H1 (cell line): ENCODE results near the gene SLC38A10. TPM values are rescaled to one million over a fixed set of nuclear protein-coding genes. Genes with fewer than 3 reads are reported as not detected.

Experiments
- CTCF ChIA-PET: fragments of 300-600 bp; sonication (Branson Sonifier 250); formaldehyde crosslinking; loops from one replicate; lab custom pipeline; 2021; ENCODE audit not compliant: partially characterized antibody; lab: Charles Lee
- POLR2A ChIA-PET: fragments of 300-600 bp; sonication (Branson Sonifier 250); formaldehyde crosslinking; loops from one replicate; lab custom pipeline; 2021; ENCODE audit warnings: inconsistent platforms; ENCODE audit not compliant: partially characterized antibody; lab: Charles Lee
- DNase-seq, 2 experiments: peaks; one replicate each; pipeline versions ENCODE4 v3.0.0 to v3.0.0-alpha.2; 2010 to 2022; ENCODE audit warnings: low spot score in 2 of 2, low read depth in 1 of 2, mixed read lengths in 1 of 2
- FAIRE-seq: peaks from 2 replicates; lab custom pipeline; 2011; peaks lifted over from hg19 to GRCh38; lab: Jason Lieb, UNC
- H2AFZ ChIP-seq: 2 replicates; pipeline ENCODE4 v1.8.1; 2012; ENCODE audit warnings: low read length, inconsistent platforms
- H2AK5ac ChIP-seq: 2 replicates; pipeline ENCODE4 v1.6.1; 2013; ENCODE audit warnings: low read depth, low read length
- H2BK120ac ChIP-seq: replicated peaks from 2 replicates; pipeline ENCODE3; 2013; ENCODE audit warnings: low read depth, low read length, inconsistent platforms
- H2BK12ac ChIP-seq: 2 replicates; pipeline ENCODE4 v1.6.1; 2013; ENCODE audit warnings: low read depth, low read length
- H2BK15ac ChIP-seq: 2 replicates; pipeline ENCODE4 v1.6.1; 2013; ENCODE audit warnings: low read length
- H2BK20ac ChIP-seq: 2 replicates; pipeline ENCODE4 v1.6.1; 2013; ENCODE audit warnings: low read length
- H2BK5ac ChIP-seq: 2 replicates; pipeline ENCODE4 v1.6.1; 2013; ENCODE audit warnings: low read depth, low read length
- H3K14ac ChIP-seq: 2 replicates; pipeline ENCODE4 v1.6.1; 2013; ENCODE audit warnings: inconsistent platforms; ENCODE audit not compliant: insufficient read length
- H3K18ac ChIP-seq: 2 replicates; pipeline ENCODE4 v1.6.1; 2013; ENCODE audit warnings: low read length; ENCODE audit errors: extremely low read depth
- H3K23ac ChIP-seq: 2 replicates; pipeline ENCODE4 v1.6.1; 2013; ENCODE audit warnings: inconsistent platforms; ENCODE audit not compliant: insufficient read length
- H3K23me2 ChIP-seq: 2 replicates; pipeline ENCODE4 v1.6.1; 2013; ENCODE audit warnings: low read depth, low read length
- H3K27ac ChIP-seq: 2 replicates; pipeline ENCODE4 v1.6.1; 2011; ENCODE audit warnings: low read depth, low read length, inconsistent platforms
- H3K27me3 ChIP-seq, 4 experiments: replicated peaks in 1 of 4; 1 replicate in 1 of 4; 2 replicates in 3 of 4; pipeline versions ENCODE4 v1.6.1 to v1.8.1; 2011 to 2013; ENCODE audit warnings: low read length in 3 of 4, mild to moderate bottlenecking in 3 of 4, inconsistent platforms in 2 of 4, mixed read lengths in 2 of 4, moderate library complexity in 1 of 4; ENCODE audit not compliant: control insufficient read depth in 3 of 4, insufficient read depth in 3 of 4; ENCODE audit errors: extremely low read depth in 1 of 4
- H3K36me3 ChIP-seq, 4 experiments: 2 replicates each; pipeline versions ENCODE4 v1.6.1 to v1.8.1; 2011 to 2013; ENCODE audit warnings: mild to moderate bottlenecking in 4 of 4, low read length in 3 of 4, moderate library complexity in 2 of 4, control low read depth in 1 of 4, inconsistent platforms in 1 of 4; ENCODE audit not compliant: insufficient read depth in 4 of 4, control insufficient read depth in 2 of 4
- H3K4ac ChIP-seq: replicated peaks from 2 replicates; pipeline ENCODE3; 2013; ENCODE audit warnings: low read length, low read depth, mixed read lengths, inconsistent platforms; ENCODE audit not compliant: insufficient read length
- H3K4me1 ChIP-seq, 4 experiments: replicated peaks in 1 of 4; 1 replicate in 1 of 4; 2 replicates in 3 of 4; pipeline versions ENCODE4 v1.6.1 to v1.8.1; 2011 to 2013; ENCODE audit warnings: low read length in 3 of 4, inconsistent platforms in 2 of 4, mixed read lengths in 1 of 4; ENCODE audit not compliant: insufficient read depth in 4 of 4, control insufficient read depth in 3 of 4
- H3K4me2 ChIP-seq, 2 experiments: 2 replicates each; pipeline versions ENCODE4 v1.6.1 to v1.8.1; 2011 to 2013; ENCODE audit warnings: low read depth in 2 of 2, low read length in 2 of 2, control low read depth in 1 of 2, inconsistent platforms in 1 of 2, mild to moderate bottlenecking in 1 of 2; ENCODE audit not compliant: insufficient read depth in 1 of 2
- H3K4me3 ChIP-seq, 4 experiments: fragments of 200-600, 300-600 bp in 1 of 4; sonication (generic), shearing (Covaris generic), sonication (Bioruptor Twin) in 1 of 4; 2 replicates each; pipeline versions ENCODE4 v1.5.1 to v1.8.1; 2011 to 2016; ENCODE audit warnings: low read length in 4 of 4, low read depth in 3 of 4, control low read depth in 2 of 4, inconsistent platforms in 2 of 4, mild to moderate bottlenecking in 2 of 4, mixed read lengths in 1 of 4, moderate library complexity in 1 of 4; ENCODE audit not compliant: insufficient read depth in 2 of 4; ENCODE audit errors: extremely low read depth in 1 of 4
- H3K56ac ChIP-seq: replicated peaks from 2 replicates; pipeline ENCODE3; 2013; ENCODE audit warnings: low read depth, mild to moderate bottlenecking, mixed read lengths, low read length, inconsistent platforms; ENCODE audit not compliant: insufficient read length
- H3K79me1 ChIP-seq: 2 replicates; pipeline ENCODE4 v1.6.1; 2013; ENCODE audit warnings: low read depth, low read length, control low read depth
- H3K79me2 ChIP-seq, 2 experiments: 2 replicates each; pipeline versions ENCODE4 v1.6.1 to v1.8.1; 2012 to 2013; ENCODE audit warnings: low read length in 2 of 2, mild to moderate bottlenecking in 2 of 2, inconsistent platforms in 1 of 2; ENCODE audit not compliant: insufficient read depth in 2 of 2, control insufficient read depth in 1 of 2
- H3K9ac ChIP-seq, 4 experiments: replicated peaks in 1 of 4; 1 replicate in 1 of 4; 2 replicates in 3 of 4; pipeline versions ENCODE4 v1.6.1 to v1.8.1; 2011 to 2013; ENCODE audit warnings: low read depth in 3 of 4, low read length in 3 of 4, control low read depth in 2 of 4, mild to moderate bottlenecking in 2 of 4, moderate library complexity in 2 of 4, inconsistent platforms in 1 of 4; ENCODE audit errors: extremely low read depth in 1 of 4
- H3K9me3 ChIP-seq, 2 experiments: 2 replicates each; pipeline versions ENCODE4 v1.6.1 to v1.8.1; 2012 to 2013; ENCODE audit warnings: mild to moderate bottlenecking in 2 of 2, moderate library complexity in 2 of 2, control low read depth in 1 of 2, inconsistent platforms in 1 of 2, low read depth in 1 of 2, low read length in 1 of 2, mixed read lengths in 1 of 2; ENCODE audit not compliant: insufficient read depth in 2 of 2
- H4K20me1 ChIP-seq, 2 experiments: replicated peaks in 1 of 2; 2 replicates each; pipeline versions ENCODE3 to v1.8.1; 2011 to 2013; ENCODE audit warnings: inconsistent platforms in 2 of 2, low read length in 2 of 2, mild to moderate bottlenecking in 1 of 2; ENCODE audit not compliant: insufficient read depth in 2 of 2, control insufficient read depth in 1 of 2
- H4K5ac ChIP-seq: 2 replicates; pipeline ENCODE4 v1.6.1; 2013; ENCODE audit warnings: low read length, low read depth, mixed read lengths, inconsistent platforms; ENCODE audit not compliant: insufficient read length
- H4K8ac ChIP-seq: 2 replicates; pipeline ENCODE4 v1.8.0; 2013; ENCODE audit warnings: mild to moderate bottlenecking, moderate library complexity, low read length, inconsistent platforms; ENCODE audit not compliant: insufficient read depth; ENCODE audit errors: extremely low read depth
- H4K91ac ChIP-seq: replicated peaks from 2 replicates; pipeline ENCODE3; 2013; ENCODE audit warnings: low read length, mixed read lengths, inconsistent platforms; ENCODE audit not compliant: insufficient read length
- MAX ChIP-seq: IDR thresholded peaks from 2 replicates; pipeline ENCODE4 v1.6.1; 2012; ENCODE audit warnings: inconsistent platforms
- NANOG ChIP-seq: IDR thresholded peaks from 2 replicates; pipeline ENCODE4 v1.6.1; 2011; ENCODE audit warnings: low read length, low read depth, mild to moderate bottlenecking, inconsistent platforms; ENCODE audit not compliant: insufficient read depth, poor library complexity, severe bottlenecking
- WGBS, 2 experiments: shearing (Covaris generic) in 1 of 2; methylation state at CpG; one replicate each; pipeline versions ENCODE4 v1.1.6 to v1.1.7; 2013 to 2015; ENCODE audit warnings: low lambda C conversion rate in 2 of 2, mixed read lengths in 2 of 2, inconsistent platforms in 1 of 2, low coverage in 1 of 2, missing lambda C conversion rate in 1 of 2; ENCODE audit not compliant: insufficient replicate concordance in 2 of 2, insufficient coverage in 1 of 2, insufficient read length in 1 of 2; ENCODE audit errors: extremely low coverage in 1 of 2, missing lambda C conversion rate in 1 of 2; 5-methylcytosine and 5-hydroxymethylcytosine counted together
- polyA plus RNA-seq, 7 experiments: library from polyadenylated mRNA; depleted of rRNA in 3 of 7; stranded (reverse) in 5 of 7; unstranded in 2 of 7; fragments of >200 nt in 5 of 7; fragments of 200-250 nt in 2 of 7; gene quantifications; 1 replicate in 5 of 7; 2 replicates in 1 of 7; 4 replicates in 1 of 7; pipeline versions ENCODE4 v1.2.1 to v1.2.3, GENCODE V29; 2011 to 2013; ENCODE audit warnings: missing spikeins in 2 of 7, mixed read lengths in 2 of 7
- total RNA-seq: library from RNA; stranded (reverse); fragmentation: NEBNext Ultra II Directional; extraction: Animal tissue kit (Norgen Biotek cat#: 25700); gene quantifications from 2 replicates; pipeline ENCODE4 v1.2.1, GENCODE V29; 2021

The SLC38A10 gene
- total and polyA plus RNA-seq, 2 of the 8 experiments (the other 6 are each of a cell fraction or from before 2014, with no cell fraction given): 26.4 to 41.0 TPM

DNA sequence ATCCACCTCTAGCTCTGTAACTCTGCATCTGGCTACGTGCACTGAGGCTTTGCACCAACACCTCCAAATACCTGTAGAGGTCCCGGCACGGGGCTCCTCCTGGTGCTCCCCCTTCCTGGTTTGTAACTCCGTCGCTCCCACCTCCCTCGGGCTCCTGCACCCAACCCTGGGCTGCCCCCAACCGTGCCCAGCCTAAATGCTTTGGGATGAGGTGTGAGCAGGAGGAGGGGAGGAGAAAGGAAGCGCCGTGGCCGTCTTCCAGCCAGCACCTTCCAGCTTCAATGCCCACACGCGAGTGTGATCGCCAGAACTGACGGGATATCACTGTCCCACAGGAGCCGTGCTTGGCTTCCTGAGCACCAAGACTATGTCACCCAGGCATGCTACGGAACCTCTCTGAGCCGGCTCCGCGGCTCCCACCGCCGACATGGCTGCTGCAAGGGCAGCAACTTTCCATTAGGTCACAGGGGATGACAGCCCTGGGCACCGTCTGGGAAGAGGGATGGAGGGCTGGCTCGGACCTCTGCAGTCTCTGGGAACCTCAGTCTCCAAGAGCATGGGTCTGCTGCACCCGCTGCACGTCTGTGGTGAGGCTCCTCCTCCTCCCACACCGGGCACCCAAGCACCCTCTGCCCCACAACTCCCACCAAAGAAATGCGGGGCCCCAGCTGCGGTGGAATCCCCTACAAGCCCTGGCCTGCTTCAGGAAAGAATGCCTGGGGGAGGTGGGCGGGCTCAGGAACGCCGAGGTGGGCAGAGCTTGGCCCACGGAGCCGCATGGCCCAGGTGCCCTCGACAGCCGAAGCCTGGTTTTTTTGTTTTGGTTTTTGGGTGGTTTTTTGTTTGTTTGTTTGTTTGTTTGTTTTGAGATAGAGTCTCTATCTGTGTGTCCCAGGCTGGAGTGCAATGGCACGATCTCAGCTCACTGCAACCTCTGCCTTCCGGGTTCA is 6.4 kb upstream of the SLC38A10 start:
- Histone ChIP-seq H3K14ac (no peak overlapping the region), H3K4me1 (no peaks in the 10 kb centered on the region), H3K18ac (no peak overlapping the region), H3K4me3 (no peak overlapping the region), H2BK15ac (peak overlapping the region; percentile 81), H2BK12ac (no peak overlapping the region; the same call in 1 of the 2 replicates), H3K4ac (no peak overlapping the region), H3K23me2 (peaks cover 5% of the 10 kb centered on the region; the same call in 1 of the 2 replicates), H3K27me3 (no peaks in the 10 kb centered on the region), H3K23ac (no peak overlapping the region), H4K8ac (0 out of 2 replicates have a peak overlapping the region, but pooled peaks have one; percentile 39), H3K79me1 (peaks cover 3% of the 10 kb centered on the region), H2AFZ (no peak overlapping the region), H3K79me2 (no peaks in the 10 kb centered on the region), H3K4me2 (no peak overlapping the region), H2BK5ac (no peak overlapping the region; the same call in 1 of the 2 replicates), H2BK20ac (no peak overlapping the region), H3K36me3 (no peaks in the 10 kb centered on the region), H4K20me1 (peaks cover 0 to 4% of the 10 kb centered on the region in 2 experiments), H2BK120ac (no peak overlapping the region), H2AK5ac (no peak overlapping the region), H4K5ac (no peak overlapping the region), H3K9me3 (no peaks in the 10 kb centered on the region), H4K91ac (no peak overlapping the region), H3K9ac (no peak overlapping the region), H3K56ac (no peak overlapping the region), H3K27ac (no peak overlapping the region)
- no peak for DNase-seq
- ChIA-PET CTCF (interaction anchor here (0.8 to 5.6 kb wide), 7 partner anchors 9 to 121 kb away, joined by 3 to 34 read pairs (median 4); no protein-coding TSS in a partner anchor), POLR2A (interaction anchor here (0.7 kb wide), 1 partner anchor 279 kb away, joined by 3 read pairs; no protein-coding TSS in a partner anchor)
- WGBS, 2 experiments: 80% methylated on average over 35 of the region's 37 CpGs; no CpG with 5 or more reads in 1 of the 2 experiments
- no peak for FAIRE-seq
- TF ChIP-seq NANOG (no peak), MAX (peak; percentile 24; the same call in 1 of the 2 replicates)
